Posterior cingulate gyrus (tissue), 11 donors: ENCODE data around the gene ARFGAP2.

Source experiments
- DNase-seq, 10 donors: peaks; one replicate each; pipeline versions ENCODE4 v3.0.0 to v3.0.0-alpha.2; 2020 to 2021; ENCODE audit warnings: mixed read lengths in 3 of 10
- intact Hi-C: fragments of 100-400 bp; cut with DNase I; formaldehyde crosslinking; loops from one replicate; pipeline ENCODE4 v1.15.1; 2023

ARFGAP2 gene

GRCh38 chr11:47154616-47155570, 21.8 kb downstream of the ARFGAP2 start:
- DNase-seq = peak in 2 of 10 donors; percentile 50 to 80
- intact Hi-C loops = loop anchor here (5.0 kb wide), 1 partner anchor 43 kb away; no protein-coding TSS in a partner anchor

GRCh38 chr11:47152953-47153950, 23.4 kb downstream of the ARFGAP2 start:
- DNase-seq = peak; percentile 75 to 98 (median 86)
- intact Hi-C loops = loop anchor here (1.0 to 5.0 kb wide), 3 partner anchors 41 to 264 kb away; no protein-coding TSS in a partner anchor

GRCh38 chr11:47152126-47152952, 24.3 kb downstream of the ARFGAP2 start:
- intact Hi-C loops = loop anchor here (2.0 to 5.0 kb wide), 2 partner anchors 40 to 264 kb away; no protein-coding TSS in a partner anchor
- peak in 1 of 10 donors; percentile 59 for DNase-seq

GRCh38 chr11:47149782-47150181, 26.9 kb downstream of the ARFGAP2 start:
- no peak for DNase-seq
- intact Hi-C loops = loop anchor here (5.0 to 10.0 kb wide), 2 partner anchors 37 to 135 kb away; no protein-coding TSS in a partner anchor

- no peak for DNase-seq
- intact Hi-C loops = loop anchor here (10.0 kb wide), 1 partner anchor 134 kb away; no protein-coding TSS in a partner anchor
Observed at GRCh38 chr11:47148903-47149531, 27.7 kb downstream of the ARFGAP2 start.

- intact Hi-C loops = loop anchor here (10.0 kb wide), 1 partner anchor 133 kb away; no protein-coding TSS in a partner anchor
- DNase-seq = no peak
Observed at GRCh38 chr11:47148270-47148669, 28.4 kb downstream of the ARFGAP2 start.

GRCh38 chr11:47147681-47148080, 29.0 kb downstream of the ARFGAP2 start:
- intact Hi-C loops = loop anchor here (10.0 kb wide), 1 partner anchor 133 kb away; no protein-coding TSS in a partner anchor
- DNase-seq = no peak

- DNase-seq = no peak
- intact Hi-C loops = loop anchor here (10.0 kb wide), 1 partner anchor 132 kb away; no protein-coding TSS in a partner anchor
Observed at GRCh38 chr11:47147250-47147649, 29.4 kb downstream of the ARFGAP2 start.

GRCh38 chr11:47144541-47144940, 32.1 kb downstream of the ARFGAP2 start:
- intact Hi-C loops = loop anchor here (10.0 kb wide), 1 partner anchor 130 kb away; no protein-coding TSS in a partner anchor

GRCh38 chr11:47143322-47143721, 33.4 kb downstream of the ARFGAP2 start:
- intact Hi-C loops = loop anchor here (10.0 kb wide), 1 partner anchor 129 kb away; no protein-coding TSS in a partner anchor
- no peak for DNase-seq

More at GRCh38 chr11:47144541-47144940, 32.1 kb downstream of the ARFGAP2 start:
- DNase-seq = no peak

- intact Hi-C loops = loop anchor here (10.0 kb wide), 1 partner anchor 125 kb away; no protein-coding TSS in a partner anchor
- DNase-seq = no peak
Observed at GRCh38 chr11:47139878-47140277, 36.8 kb downstream of the ARFGAP2 start.

- intact Hi-C loops = no loop called here
Observed at GRCh38 chr11:47137476-47137875, 39.2 kb downstream of the ARFGAP2 start.

GRCh38 chr11:47136921-47137320, 39.8 kb downstream of the ARFGAP2 start:
- DNase-seq = no peak
- intact Hi-C loops = no loop called here

More at GRCh38 chr11:47137476-47137875, 39.2 kb downstream of the ARFGAP2 start:
- no peak for DNase-seq

- intact Hi-C loops = no loop called here
- DNase-seq = no peak
Observed at GRCh38 chr11:47136327-47136726, 40.4 kb downstream of the ARFGAP2 start.

GRCh38 chr11:47132981-47133380, 43.7 kb downstream of the ARFGAP2 start:
- intact Hi-C loops = no loop called here
- no peak for DNase-seq

- no peak for DNase-seq
- intact Hi-C loops = no loop called here
Observed at GRCh38 chr11:47132490-47132889, 44.2 kb downstream of the ARFGAP2 start.

- no peak for DNase-seq
- intact Hi-C loops = no loop called here
Observed at GRCh38 chr11:47131136-47131535, 45.5 kb downstream of the ARFGAP2 start.

- no peak for DNase-seq
- intact Hi-C loops = no loop called here
Observed at GRCh38 chr11:47130543-47130942, 46.1 kb downstream of the ARFGAP2 start.

- intact Hi-C loops = no loop called here
- DNase-seq = no peak
Observed at GRCh38 chr11:47127213-47127612, 49.5 kb downstream of the ARFGAP2 start.
